ENCODE results near the gene SERPINA12.

SERPINA12 gene

DNA sequence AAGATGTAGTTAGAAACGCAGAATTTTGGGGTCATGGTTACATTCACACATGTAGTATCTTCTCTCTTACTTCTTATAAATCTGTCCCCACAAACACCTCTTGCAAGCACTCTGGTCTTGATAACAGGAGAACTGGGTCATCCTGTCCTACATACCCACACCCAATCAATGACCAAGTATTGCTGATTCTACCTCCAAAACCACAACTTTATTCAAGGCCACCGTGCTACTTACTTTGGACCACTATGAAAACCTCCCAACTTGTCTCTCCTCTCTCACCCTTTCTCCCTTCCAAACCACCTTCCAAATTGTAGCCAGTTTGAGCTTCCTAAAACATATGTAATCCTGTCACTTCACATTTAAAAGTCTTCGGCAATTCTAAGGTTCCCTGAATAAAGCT, 62.1 kb downstream of the SERPINA12 start:
- TF ChIP-seq, protein P1, sequence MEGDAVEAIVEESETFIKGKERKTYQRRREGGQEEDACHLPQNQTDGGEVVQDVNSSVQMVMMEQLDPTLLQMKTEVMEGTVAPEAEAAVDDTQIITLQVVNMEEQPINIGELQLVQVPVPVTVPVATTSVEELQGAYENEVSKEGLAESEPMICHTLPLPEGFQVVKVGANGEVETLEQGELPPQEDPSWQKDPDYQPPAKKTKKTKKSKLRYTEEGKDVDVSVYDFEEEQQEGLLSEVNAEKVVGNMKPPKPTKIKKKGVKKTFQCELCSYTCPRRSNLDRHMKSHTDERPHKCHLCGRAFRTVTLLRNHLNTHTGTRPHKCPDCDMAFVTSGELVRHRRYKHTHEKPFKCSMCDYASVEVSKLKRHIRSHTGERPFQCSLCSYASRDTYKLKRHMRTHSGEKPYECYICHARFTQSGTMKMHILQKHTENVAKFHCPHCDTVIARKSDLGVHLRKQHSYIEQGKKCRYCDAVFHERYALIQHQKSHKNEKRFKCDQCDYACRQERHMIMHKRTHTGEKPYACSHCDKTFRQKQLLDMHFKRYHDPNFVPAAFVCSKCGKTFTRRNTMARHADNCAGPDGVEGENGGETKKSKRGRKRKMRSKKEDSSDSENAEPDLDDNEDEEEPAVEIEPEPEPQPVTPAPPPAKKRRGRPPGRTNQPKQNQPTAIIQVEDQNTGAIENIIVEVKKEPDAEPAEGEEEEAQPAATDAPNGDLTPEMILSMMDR (IDR thresholded peaks at IDR 0.05; ENCODE audit: borderline replicate concordance, insufficient read depth, low read depth, low read length) = no peak
- no peak overlapping the region for H3K4me3 ChIP-seq (ENCODE audit: low read depth, low read length)

DNA sequence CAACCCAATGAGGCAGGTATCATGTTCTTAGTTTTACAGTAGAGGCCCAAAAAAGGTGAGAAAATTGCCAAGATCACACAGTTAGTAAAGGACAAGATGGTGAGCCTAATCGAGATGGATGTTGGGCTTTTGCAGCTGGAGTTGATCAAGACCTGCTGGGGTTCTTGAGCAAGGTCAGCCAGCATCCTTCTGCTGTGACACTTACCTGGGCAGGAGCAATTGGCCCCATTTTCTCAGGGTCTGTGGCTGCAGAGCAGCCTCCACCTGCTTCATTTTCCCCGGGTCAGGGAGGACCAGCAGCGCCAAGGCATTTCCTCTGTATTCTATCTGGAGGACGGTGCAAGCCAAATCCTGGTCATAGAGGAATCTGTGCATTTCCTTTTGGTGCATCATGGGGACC, 63.1 kb downstream of the SERPINA12 start:
- no peak overlapping the region for H3K4me3 ChIP-seq (ENCODE audit: low read depth, low read length)
- TF ChIP-seq, protein P1 (IDR thresholded peaks at IDR 0.05; ENCODE audit: borderline replicate concordance, insufficient read depth, low read depth, low read length) = no peak

DNA sequence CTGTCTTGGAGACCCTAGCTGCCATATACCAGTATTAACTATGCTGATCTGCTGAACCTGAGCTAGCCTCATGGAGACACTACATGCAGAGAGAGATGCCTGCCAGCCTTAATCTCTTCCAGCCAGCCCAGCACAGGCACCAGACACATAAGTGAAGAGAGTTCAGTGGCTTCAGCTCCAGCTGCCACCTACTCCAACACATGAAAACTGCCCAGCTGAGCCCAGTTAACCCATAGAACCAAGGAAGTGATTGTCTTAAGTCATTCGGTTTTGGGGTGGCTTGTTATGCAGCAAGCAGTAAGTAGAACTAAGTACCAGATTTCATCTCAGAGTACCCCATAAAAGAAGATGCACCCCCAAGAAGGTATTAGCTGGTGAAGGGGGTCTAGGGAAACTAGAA, 64.3 kb downstream of the SERPINA12 start:
- no peak overlapping the region for H3K4me3 ChIP-seq (ENCODE audit: low read depth, low read length)
- TF ChIP-seq, protein P1 (IDR thresholded peaks at IDR 0.05; ENCODE audit: borderline replicate concordance, insufficient read depth, low read depth, low read length) = no peak

DNA sequence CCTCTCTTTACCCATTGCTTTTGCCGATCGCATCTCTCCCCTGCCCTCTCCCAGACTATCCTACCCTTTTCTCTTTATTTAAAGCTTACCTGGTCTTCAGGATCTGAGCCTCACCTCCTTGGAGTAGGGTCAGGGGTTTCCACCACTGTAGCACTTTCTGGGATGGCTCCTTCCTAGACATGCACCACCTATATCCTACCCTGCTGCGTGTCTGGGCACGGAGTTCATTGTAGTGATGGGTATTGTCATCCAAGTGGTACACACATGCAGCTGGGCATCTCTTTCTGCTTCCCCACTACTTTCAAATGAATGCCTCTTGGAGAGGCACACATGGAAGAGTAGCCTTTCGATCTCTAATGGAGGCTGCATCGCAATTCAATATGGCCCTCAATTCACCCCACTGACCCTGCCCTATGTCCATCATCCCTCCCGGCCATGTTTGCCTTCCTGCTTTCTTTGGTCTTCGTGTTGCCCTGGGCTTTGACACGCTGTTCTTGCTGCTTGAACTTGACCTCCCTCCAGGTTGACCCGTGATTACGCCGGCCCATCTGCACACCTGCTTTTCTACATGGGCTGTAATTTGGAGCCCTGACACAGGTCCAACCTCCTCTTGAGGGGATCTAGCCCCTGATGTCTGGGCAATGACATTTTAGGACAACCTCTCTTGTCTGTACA, 67.6 kb downstream of the SERPINA12 start:
- H3K4me3 ChIP-seq (ENCODE audit: low read depth, low read length) = no peak overlapping the region
- TF ChIP-seq, protein P1 (IDR thresholded peaks at IDR 0.05; ENCODE audit: borderline replicate concordance, insufficient read depth, low read depth, low read length) = no peak

DNA sequence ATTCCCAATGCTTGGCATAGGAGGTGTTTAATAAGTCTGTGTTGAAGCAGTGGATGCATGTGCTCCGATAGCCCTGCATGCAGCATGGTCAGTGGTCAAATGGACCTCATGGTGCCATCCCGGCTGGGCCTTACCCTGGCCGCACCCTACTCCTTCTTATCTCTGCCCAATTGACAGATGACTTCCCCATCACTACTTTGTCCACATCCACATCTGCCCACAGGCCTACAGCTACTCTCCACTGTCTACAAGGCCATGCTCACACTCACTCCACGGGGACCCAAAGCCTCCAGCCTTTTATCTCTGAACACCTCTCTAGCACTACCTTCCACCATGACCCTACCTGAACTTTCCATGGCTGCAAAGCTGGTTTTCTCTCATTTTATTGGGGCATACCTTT, 68.1 kb downstream of the SERPINA12 start:
- TF ChIP-seq, protein P1 (IDR thresholded peaks at IDR 0.05; ENCODE audit: borderline replicate concordance, insufficient read depth, low read depth, low read length) = no peak

DNA sequence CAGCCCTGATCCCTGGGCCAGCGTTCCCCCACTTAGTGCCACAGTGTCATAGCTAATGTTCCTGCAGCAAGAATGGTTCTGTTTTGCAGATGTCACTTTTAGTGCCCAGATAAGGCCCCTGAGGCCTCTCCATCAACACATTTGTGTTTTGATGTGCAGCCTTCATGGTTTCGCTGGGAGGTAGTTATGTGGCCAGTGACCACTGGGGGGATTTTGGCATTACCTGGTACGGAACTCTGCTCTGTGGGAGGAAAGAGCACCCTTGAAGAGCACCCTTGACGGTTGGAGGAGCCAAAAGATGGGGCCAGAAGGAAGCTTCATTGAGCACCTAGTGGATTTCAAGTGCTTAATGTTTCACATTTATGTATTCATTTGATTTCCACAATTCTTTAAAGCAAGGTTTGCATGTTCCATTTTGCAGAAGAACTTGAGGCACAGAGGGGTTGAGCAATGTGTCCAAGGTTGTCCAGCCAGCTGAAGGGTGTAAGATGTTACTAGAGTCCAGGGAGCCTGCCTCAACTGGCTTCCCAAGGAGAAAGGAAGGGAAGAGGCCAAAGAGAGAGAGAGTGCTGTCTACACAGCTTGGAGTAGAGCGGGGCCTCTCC, 69.7 kb downstream of the SERPINA12 start:
- TF ChIP-seq, protein P1 (IDR thresholded peaks at IDR 0.05; ENCODE audit: borderline replicate concordance, insufficient read depth, low read depth, low read length) = peak; percentile 26; the same call in 1 of the 2 replicates
- H3K4me3 ChIP-seq (ENCODE audit: low read depth, low read length) = no peak overlapping the region

More for the DNA sequence above, 68.1 kb downstream of the SERPINA12 start:
- H3K4me3 ChIP-seq (ENCODE audit: low read depth, low read length) = no peak overlapping the region
